ENCODE results near the gene TREH.

The TREH gene

DNA sequence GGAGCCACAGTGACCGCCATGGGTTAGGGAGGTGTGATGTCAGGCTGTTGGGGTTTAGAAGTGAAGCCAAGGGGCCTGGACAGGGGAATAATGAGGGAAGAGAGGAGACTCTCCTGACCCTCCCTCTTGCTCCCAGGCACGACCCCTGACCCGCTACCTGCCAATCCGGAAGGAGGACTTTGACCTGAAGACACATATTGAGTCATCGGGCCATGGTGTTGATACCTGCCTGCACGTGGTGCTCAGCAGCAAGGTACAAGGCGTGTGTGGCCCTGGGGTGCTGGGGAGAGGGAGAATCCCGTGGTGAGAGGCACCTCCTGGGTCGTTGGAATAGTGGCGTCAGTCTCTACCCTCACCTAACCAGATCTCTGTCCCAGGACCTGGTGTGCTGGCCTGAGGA lies 29.5 kb downstream of the TREH start:
- DNase-seq (ENCODE audit: low read depth in 2 of 2) = no peak

DNA sequence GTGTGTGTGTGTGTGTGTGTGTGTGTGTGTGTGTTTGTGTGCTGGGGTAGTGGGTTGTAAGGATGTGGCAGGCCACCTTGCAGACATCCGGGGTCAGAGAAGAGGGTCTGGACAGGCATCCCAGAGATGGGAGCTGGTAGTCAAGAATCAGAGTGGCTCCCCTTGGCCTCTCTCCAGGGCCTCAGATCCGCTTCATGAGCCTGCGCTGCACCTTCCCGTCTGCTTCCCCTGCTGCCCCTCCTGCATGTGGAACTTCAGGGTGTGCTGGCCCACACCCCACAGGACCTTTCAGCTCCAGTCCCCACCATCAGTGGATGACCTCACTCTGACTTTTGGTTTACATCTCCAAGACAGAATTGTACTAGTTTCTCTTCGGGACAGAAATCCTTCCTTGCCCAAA lies 31.2 kb downstream of the TREH start:
- DNase-seq (ENCODE audit: low read depth in 2 of 2) = no peak

DNA sequence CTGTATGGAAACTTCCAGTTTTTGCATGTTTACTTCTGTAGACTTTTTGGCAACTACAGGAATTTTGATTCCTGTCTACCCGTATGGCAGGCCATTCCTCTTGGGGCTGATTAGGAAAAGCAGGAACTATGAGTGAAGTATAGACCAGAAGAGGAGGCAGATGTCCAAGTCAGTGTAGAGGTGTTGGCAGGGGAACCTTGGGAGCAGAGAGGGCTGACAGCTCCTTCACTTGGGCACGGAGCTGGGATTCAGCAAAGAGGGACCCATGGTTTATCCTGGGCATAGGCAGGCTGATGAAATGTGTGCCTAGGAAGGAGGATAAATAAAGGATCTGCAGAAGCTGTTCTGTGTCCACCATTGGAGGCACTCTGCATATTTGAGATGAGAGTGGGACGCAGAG lies 33.1 kb downstream of the TREH start:
- DNase-seq (ENCODE audit: low read depth in 2 of 2) = no peak

DNA sequence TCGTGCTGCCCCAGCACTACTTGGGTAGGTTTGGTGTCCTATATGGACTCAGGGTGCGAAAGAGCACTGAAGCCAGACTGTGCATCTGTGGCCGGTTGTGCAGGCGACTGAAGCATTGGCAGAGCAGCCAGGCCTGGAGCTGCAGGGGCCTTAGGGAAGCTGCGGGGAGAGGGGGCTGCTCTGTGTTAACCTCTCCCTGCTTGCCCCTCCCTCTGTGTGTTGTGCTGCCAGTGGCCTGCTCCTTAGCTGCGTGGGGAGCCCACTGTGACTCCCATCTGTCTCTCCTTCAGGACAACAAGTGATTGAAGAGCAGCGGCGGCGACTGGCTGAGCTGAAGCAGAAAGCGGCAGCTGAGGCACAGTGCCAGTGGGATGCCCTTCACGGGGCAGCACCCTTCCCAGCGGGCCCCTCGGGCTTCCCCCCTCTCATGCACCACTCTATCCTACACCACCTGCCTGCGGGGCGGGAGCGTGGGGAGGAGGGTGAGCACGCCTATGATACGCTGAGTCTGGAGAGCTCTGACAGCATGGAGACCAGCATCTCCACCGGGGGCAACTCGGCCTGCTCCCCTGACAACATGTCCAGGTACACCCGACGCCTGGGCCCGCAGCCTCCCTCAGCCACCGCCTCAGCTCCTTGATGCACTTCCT lies 34.3 kb downstream of the TREH start:
- DNase-seq (ENCODE audit: low read depth in 2 of 2) = no peak

GRCh38 chr11:118644496-118644895 lies 35.0 kb downstream of the TREH start:
- DNase-seq (ENCODE audit: low read depth in 2 of 2) = no peak

- no peak for DNase-seq (ENCODE audit: low read depth in 2 of 2)
Measured at GRCh38 chr11:118643995-118644345, 35.5 kb downstream of the TREH start.

DNA sequence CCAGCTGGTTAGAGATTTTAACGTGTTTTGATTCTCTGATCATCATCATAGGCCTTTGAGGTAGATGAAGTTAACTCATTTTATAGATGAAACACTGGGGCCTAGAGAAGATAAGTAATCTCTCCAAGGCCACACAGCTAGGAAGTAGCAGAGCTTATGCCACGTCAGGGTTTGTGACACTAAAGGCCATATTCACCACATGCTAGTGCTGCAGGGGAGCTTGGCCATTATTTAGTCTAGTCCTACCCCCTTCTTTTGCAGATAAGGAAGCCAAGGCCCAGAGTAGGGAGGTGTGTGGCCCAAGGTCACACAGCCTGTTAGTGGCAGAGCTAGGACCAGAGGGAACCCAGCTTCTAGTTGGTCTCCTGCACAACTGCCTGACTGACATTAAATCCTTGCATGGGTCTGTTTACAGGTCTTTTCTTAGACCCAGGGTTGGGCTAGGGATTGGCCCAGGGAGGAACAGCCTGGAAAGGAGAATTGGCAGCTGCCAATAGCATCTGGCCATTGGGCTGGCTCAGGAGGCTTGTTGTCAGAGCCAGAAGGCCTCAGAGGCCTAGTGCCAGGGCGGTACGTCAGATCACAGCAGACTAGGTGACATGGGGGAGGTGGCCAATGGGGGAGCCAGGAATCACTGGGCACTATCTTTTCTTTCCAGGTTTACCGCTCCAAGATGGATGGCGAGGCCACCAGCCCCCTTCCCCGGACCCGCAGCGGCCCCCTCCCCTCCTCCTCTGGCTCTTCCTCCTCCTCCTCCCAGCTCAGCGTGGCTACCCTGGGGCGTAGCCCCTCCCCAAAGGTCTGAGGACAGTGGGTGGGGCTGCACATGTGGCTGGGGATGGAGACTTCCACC lies 36.1 kb downstream of the TREH start:
- no peak for DNase-seq (ENCODE audit: low read depth in 2 of 2)

DNA sequence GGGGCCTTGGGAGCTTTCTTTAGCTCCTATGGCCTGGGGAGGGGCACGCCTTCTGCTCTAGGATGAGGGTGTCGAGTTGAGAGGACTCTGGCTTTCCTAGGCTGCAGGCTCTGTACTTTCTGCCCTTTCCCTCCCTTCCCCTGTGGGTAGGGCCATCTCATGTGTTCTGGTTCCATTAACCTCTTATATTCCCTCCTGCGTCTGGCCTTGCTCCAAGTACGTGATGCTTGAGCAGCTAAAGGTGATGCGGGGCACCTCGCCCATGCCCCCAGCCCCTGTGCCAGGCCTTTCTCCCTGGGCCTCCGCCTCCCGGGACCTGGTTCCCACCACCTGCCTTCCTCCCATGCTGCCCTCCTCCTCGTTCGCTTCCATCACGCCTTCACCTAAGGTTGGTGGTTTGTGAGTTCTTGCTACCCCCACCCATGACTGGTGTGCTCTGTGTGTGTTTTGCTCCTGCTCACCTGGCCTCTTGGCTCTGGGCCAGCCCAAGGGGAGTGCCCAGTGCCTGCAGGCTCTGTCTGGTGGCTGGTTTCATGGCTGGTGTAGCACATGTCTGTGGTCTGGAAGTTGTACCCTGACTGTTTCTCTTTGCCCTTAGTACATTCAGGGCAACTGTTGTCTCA lies 37.9 kb downstream of the TREH start:
- no peak for DNase-seq (ENCODE audit: low read depth in 2 of 2)

DNA sequence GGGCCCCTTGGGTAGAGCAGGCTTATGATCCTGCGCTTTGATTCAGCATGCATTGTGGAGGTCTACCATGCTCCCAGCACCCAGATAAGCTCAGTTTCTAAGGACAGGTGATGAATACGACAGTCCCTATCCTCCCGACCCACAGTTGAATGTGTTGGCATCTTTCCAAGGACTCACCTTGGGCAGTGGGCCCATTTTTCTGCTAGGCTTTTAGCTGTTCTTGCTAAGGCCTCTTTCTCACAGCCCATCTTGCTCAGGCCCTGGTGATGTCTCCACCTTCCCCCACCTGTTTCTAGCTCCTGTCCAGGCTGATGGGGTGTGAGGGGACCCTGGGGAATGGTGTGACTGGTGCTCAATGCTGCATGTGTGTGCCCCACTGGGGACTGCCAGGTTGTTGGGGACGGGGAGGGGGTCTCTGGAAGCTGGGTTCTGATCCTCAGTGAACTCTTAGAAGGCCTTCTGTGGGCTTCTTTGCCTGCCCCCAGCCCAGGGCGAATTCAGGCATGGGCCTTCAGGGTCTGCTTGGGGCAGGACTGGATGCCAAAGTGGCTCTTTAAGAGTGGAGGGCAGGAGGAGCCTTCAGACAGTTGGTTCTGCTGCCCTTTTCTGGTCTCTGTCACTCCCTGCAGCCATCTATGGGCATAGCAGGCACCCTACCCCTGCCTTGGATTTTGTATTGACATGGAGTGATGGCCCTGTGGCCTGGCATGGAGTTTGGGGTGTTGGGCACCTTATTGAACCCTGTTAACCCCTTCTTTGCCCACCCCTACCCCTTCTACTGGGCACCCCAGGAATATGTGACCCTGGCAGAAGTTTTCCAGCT lies 38.9 kb downstream of the TREH start:
- no peak for DNase-seq (ENCODE audit: low read depth in 2 of 2)

DNA sequence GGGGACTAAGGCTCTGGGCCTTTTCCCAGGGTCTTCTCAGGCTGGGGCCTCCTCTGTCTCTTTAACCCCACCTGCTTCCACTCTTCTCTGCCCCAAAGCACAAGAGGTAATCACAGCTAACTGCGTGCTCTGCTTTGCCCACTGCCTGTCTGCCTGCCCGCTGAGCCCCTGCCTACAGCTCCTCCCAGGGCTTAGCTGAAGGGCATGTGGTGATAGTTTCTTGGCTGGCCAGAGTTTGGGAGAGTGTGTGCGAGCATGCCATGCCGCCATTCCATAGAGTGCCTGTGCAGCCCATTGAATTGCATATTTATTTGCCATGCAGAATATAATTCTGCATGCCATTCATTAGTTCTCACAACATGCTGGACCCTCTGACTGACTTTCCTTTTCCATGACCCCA lies 39.6 kb downstream of the TREH start:
- no peak for DNase-seq (ENCODE audit: low read depth in 2 of 2)

- no peak for DNase-seq (ENCODE audit: low read depth in 2 of 2)
Measured at GRCh38 chr11:118638726-118639125, 40.7 kb downstream of the TREH start.

GRCh38 chr11:118636569-118637290 lies 42.7 kb downstream of the TREH start:
- DNase-seq (ENCODE audit: low read depth in 2 of 2) = no peak

- no peak for DNase-seq (ENCODE audit: low read depth in 2 of 2)
Measured at GRCh38 chr11:118635642-118636041, 43.8 kb downstream of the TREH start.

GRCh38 chr11:118635237-118635591 lies 44.2 kb downstream of the TREH start:
- no peak for DNase-seq (ENCODE audit: low read depth in 2 of 2)

DNA sequence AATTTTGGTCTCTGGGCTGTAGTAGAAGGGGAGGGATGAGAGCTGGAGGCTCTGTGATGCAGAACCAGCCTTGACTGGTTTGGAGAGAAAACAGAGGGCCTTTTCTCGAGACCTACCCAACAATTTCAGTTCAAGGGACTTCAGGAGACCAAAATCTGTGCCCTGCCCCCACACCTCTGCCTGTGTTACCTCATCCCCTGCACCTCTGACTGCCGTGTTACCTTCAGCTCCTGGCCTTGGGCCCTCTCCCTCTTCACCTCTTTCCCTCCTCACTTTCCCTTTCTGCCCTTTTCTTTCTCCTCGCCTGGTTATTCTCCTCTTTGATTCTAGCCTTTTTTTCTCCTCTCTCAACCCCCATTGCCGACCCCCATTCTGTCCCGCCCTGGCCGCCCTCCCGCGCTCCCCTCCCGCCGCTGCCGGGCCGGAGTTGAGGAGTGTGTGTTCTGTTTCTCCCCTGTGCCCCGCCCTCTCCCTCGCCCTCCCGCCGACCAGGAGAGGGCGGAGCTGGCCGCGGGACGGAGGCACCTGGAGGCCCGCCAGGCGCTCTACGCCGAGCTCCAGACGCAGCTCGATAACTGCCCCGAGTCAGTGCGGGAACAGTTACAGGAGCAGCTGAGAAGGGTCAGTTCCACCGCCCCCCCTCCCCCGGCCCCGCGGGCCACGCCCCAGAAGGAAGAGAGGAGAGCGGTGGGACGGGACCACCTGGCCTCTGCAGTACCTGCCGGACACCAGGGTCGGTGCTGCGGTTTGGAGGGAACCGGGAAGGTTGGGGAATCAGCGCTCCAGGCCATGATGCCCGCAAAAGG lies 44.8 kb downstream of the TREH start:
- DNase-seq (ENCODE audit: low read depth in 2 of 2) = no peak

- no peak for DNase-seq (ENCODE audit: low read depth in 2 of 2)
Measured at GRCh38 chr11:118633979-118634378, 45.5 kb downstream of the TREH start.

DNA sequence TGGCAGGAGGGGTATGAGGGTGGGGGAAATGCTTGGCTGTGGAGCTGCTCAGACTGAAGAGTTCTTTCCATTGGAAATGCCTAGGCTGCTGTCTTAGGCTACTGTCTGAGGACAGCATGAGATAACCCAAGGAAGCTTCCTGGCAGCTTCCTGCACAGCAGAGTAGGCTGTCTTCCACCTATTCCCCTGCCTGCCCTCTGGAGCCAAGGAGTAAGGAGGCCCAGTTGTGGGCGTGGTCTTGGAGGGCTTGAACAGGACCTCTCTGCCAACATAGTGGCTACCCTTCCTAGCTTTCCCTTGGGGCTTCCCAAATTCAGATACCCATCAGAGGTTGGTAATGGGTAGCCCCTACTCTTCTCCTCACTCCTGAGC lies 46.1 kb downstream of the TREH start:
- no peak for DNase-seq (ENCODE audit: low read depth in 2 of 2)

- no peak for DNase-seq (ENCODE audit: low read depth in 2 of 2)
Measured at GRCh38 chr11:118632577-118633318, 46.7 kb downstream of the TREH start.

DNA sequence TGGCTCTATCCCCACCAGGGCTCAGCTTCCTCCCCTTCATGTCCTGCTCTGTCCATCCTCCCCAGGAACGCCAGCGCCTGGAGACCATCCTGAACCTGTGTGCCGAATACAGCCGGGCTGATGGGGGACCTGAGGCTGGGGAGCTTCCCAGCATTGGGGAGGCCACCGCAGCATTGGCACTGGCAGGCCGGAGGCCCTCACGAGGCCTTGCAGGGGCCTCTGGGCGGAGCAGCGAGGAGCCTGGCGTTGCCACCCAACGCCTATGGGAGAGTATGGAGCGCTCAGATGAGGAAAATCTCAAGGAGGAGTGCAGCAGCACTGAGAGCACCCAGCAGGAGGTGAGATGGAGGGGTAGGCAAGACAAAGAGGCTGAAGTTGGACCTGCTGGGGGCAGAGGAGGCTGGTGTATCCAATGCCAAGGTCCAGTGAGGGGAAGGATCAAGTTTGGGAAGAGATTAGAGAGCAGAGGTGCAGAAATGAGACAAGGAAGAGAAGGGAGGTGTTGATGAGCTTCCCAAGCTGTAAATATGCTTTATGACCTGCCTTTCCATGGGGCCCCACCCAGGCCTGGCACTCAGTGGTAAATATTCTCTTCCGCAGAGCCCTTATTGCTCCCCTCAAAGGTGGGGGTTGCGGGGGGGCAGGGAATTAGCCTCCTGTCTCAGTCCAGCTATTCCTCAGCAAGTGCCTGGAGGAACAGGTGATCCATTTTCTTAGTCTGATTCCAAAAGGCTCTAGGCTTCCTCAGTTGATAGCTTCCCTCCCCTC lies 48.1 kb downstream of the TREH start:
- DNase-seq (ENCODE audit: low read depth in 2 of 2) = no peak
